K562 (cell line): ENCODE data around the gene SPDL1. TPM values are rescaled to one million over a fixed set of nuclear protein-coding genes. Genes with fewer than 3 reads are reported as not detected.

ENCODE experiments used
- ATAC-seq: fragments of 200-7000 bp; cut with Tn5 transposase; 3 replicates; pipeline ENCODE4 v1.9.1; 2020; ENCODE audit warnings: moderate library complexity
- BruUV-seq: library from RNA; stranded (reverse); fragments of 400-500 nt; replicated peaks from 2 replicates; lab custom pipeline; 2021; lab: Mats Ljungman, UMichigan
- CTCF ChIA-PET: fragments of 300-600 bp; formaldehyde crosslinking; extraction: SDS; loops from one replicate; lab custom pipeline; 2021; ENCODE audit warnings: low intra/inter-chr PET ratio; lab: Yijun Ruan, JAX
- POLR2A ChIA-PET: fragments of 300-600, 350-650 bp; sonication (Branson Sonifier 250); formaldehyde crosslinking; extraction: SDS; loops from one replicate; lab custom pipeline; 2021; ENCODE audit warnings: antibody characterized with exemption, inconsistent platforms; lab: Yijun Ruan, JAX
- DNase-seq, 4 experiments: peaks; one replicate each; pipeline versions ENCODE4 v3.0.0 to v3.0.0-alpha.2; 2011 to 2018; ENCODE audit warnings: low spot score in 3 of 4, mixed read lengths in 3 of 4; ENCODE audit errors: extremely low read depth in 1 of 4
- FAIRE-seq: peaks from 2 replicates; lab custom pipeline; 2011; peaks lifted over from hg19 to GRCh38; lab: Jason Lieb, UNC
- H2AFZ ChIP-seq: 2 replicates; pipeline ENCODE4 v1.6.0; 2011; ENCODE audit warnings: low read depth, low read length, control low read depth, inconsistent platforms
- H3K27ac ChIP-seq: fragments of 200-600 bp; 3 replicates; pipeline ENCODE4 v1.8.0; 2011; ENCODE audit warnings: low read depth, mild to moderate bottlenecking, control low read depth, inconsistent platforms, low read length, moderate library complexity, mixed read lengths; ENCODE audit errors: extremely low read depth
- H3K27me3 ChIP-seq, 2 experiments: fragments of 300-600 bp in 1 of 2; 2 replicates in 1 of 2; 3 replicates in 1 of 2; pipeline versions ENCODE4 v1.6.0 to v1.8.0; 2011; ENCODE audit warnings: inconsistent platforms in 2 of 2, low read length in 2 of 2, mild to moderate bottlenecking in 1 of 2, mixed read lengths in 1 of 2, moderate library complexity in 1 of 2; ENCODE audit not compliant: control insufficient read depth in 2 of 2, insufficient read depth in 2 of 2
- H3K36me3 ChIP-seq: fragments of 300-600 bp; 3 replicates; pipeline ENCODE4 v1.8.0; 2011; ENCODE audit warnings: mild to moderate bottlenecking, low read length, inconsistent platforms; ENCODE audit not compliant: control insufficient read depth, insufficient read depth
- H3K4me1 ChIP-seq, 2 experiments: fragments of 200-600 bp in 1 of 2; replicated peaks in 1 of 2; 2 replicates in 1 of 2; 3 replicates in 1 of 2; pipeline versions ENCODE4 v1.5.1 to v1.8.0; 2011; ENCODE audit warnings: inconsistent platforms in 2 of 2, low read length in 2 of 2, mild to moderate bottlenecking in 1 of 2, mixed read lengths in 1 of 2, moderate library complexity in 1 of 2; ENCODE audit not compliant: control insufficient read depth in 2 of 2, insufficient read depth in 2 of 2
- H3K4me2 ChIP-seq: 2 replicates; pipeline ENCODE4 v1.6.1; 2011; ENCODE audit warnings: low read length, control low read depth, inconsistent platforms, mixed read lengths; ENCODE audit not compliant: insufficient read depth
- H3K4me3 ChIP-seq: fragments of 200-600 bp; sonication (generic), shearing (Covaris generic); 2 replicates; pipeline ENCODE4 v1.5.1; 2016; ENCODE audit warnings: control low read depth, inconsistent platforms
- H3K79me2 ChIP-seq: fragments of 200-600 bp; 3 replicates; pipeline ENCODE4 v1.8.0; 2011; ENCODE audit warnings: low read length, inconsistent platforms; ENCODE audit not compliant: control insufficient read depth, insufficient read depth
- H3K9ac ChIP-seq, 2 experiments: 2 replicates each; pipeline versions ENCODE4 v1.6.0 to v1.6.1; 2011; ENCODE audit warnings: low read depth in 2 of 2, low read length in 2 of 2, control low read depth in 1 of 2, inconsistent platforms in 1 of 2, mild to moderate bottlenecking in 1 of 2, mixed read lengths in 1 of 2; ENCODE audit not compliant: insufficient read depth in 1 of 2
- H3K9me1 ChIP-seq: one replicate; pipeline ENCODE4 v1.6.0; 2011; ENCODE audit warnings: inconsistent platforms, mild to moderate bottlenecking, low read length, moderate library complexity; ENCODE audit not compliant: control insufficient read depth, insufficient read depth
- H3K9me3 ChIP-seq: replicated peaks from 2 replicates; pipeline ENCODE4 v1.5.1; 2011; ENCODE audit warnings: low read depth, low read length, inconsistent platforms; ENCODE audit not compliant: control insufficient read depth, insufficient read depth
- H4K20me1 ChIP-seq: replicated peaks from 2 replicates; pipeline ENCODE4 v1.6.1; 2011; ENCODE audit warnings: low read length, inconsistent platforms, mixed read lengths; ENCODE audit not compliant: control insufficient read depth, insufficient read depth
- EP400 ChIP-seq: fragments of 450-650 bp; IDR thresholded peaks from 2 replicates; pipeline ENCODE4 v1.6.1; 2017; ENCODE audit warnings: antibody characterized with exemption, mild to moderate bottlenecking, moderate library complexity
- RBM25 ChIP-seq: fragments of 200-400 bp; formaldehyde crosslinking; IDR thresholded peaks from 2 replicates; pipeline ENCODE4 v1.6.1; 2018; ENCODE audit warnings: low read length, low read depth, moderate library complexity; ENCODE audit not compliant: severe bottlenecking
- TAF15 ChIP-seq: fragments of 200-400 bp; formaldehyde crosslinking; IDR thresholded peaks from 2 replicates; pipeline ENCODE4 v1.6.1; 2017; ENCODE audit warnings: mild to moderate bottlenecking, low read depth, low read length, moderate library complexity
- TARDBP ChIP-seq: fragments of 450-650 bp; IDR thresholded peaks from 2 replicates; pipeline ENCODE4 v1.6.1; 2016
- TEAD4 ChIP-seq, 2 experiments: sonication (generic) in 1 of 2; formaldehyde crosslinking in 1 of 2; IDR thresholded peaks; 2 replicates each; pipeline versions ENCODE4 v1.6.1 to v1.8.0; 2012 to 2022; ENCODE audit warnings: borderline replicate concordance in 1 of 2, inconsistent platforms in 1 of 2, low read length in 1 of 2, mild to moderate bottlenecking in 1 of 2, missing genetic modification reagents in 1 of 2
- U2AF2 ChIP-seq: fragments of 200-400 bp; formaldehyde crosslinking; optimal IDR thresholded peaks from 2 replicates; pipeline ENCODE3; 2017; ENCODE audit warnings: low read depth, mild to moderate bottlenecking, low read length
- ZNF124 ChIP-seq: sonication (generic); formaldehyde crosslinking; IDR thresholded peaks from 2 replicates; pipeline ENCODE4 v1.8.1; 2022; ENCODE audit warnings: missing genetic modification reagents
- ZNF324 ChIP-seq: fragments of 250-450 bp; sonication (Bioruptor Pico); IDR thresholded peaks from 2 replicates; pipeline ENCODE4 v1.4.0; 2020; ENCODE audit warnings: mild to moderate bottlenecking
- ZNF384 ChIP-seq: IDR thresholded peaks from 2 replicates; pipeline ENCODE4 v1.6.1; 2012; ENCODE audit warnings: low read depth, low read length, improper control_type of control experiment
- ZNF644 ChIP-seq: fragments of 200-800 bp; sonication (Bioruptor generic); IDR thresholded peaks from 2 replicates; pipeline ENCODE4 v1.6.1; 2016; ENCODE audit warnings: low read depth, missing genetic modification characterization, missing compliant biosample characterization
- ZNF76 ChIP-seq: fragments of 250-450 bp; sonication (Bioruptor Pico); IDR thresholded peaks from 2 replicates; pipeline ENCODE4 v1.4.0; 2020; ENCODE audit warnings: mild to moderate bottlenecking, moderate library complexity, borderline replicate concordance
- WGBS: fragments of 100-300 bp; shearing (Covaris generic); methylation state at CpG from one replicate; pipeline ENCODE4 v1.1.6; 2016; ENCODE audit warnings: low coverage, mixed read lengths; ENCODE audit not compliant: insufficient coverage; ENCODE audit errors: missing lambda C conversion rate; 5-methylcytosine and 5-hydroxymethylcytosine counted together
- in situ Hi-C: fragments of 300-500 bp; cut with MboI; formaldehyde crosslinking; loops from 4 replicates; pipeline ENCODE4 v1.15.0; 2018; ENCODE audit warnings: inconsistent platforms, mixed read lengths
- intact Hi-C: fragments of 100-400 bp; cut with micrococcal nuclease; formaldehyde crosslinking; loops from 2 replicates; pipeline ENCODE4 v1.14.2; 2022
- polyA plus RNA-seq, 8 experiments: library from polyadenylated mRNA; depleted of rRNA in 4 of 8; stranded (reverse) in 5 of 8; unstranded in 3 of 8; fragments of >200 nt; fragmentation: Nextera tagmentation in 2 of 8; fragmentation: Illumina TruSeq in 1 of 8; extraction: Ambion mirVana in 2 of 8; extraction: Trizol in 1 of 8; gene quantifications; 2 replicates each; pipeline versions ENCODE4 v1.2.1 to v1.2.3, GENCODE V29; 2011 to 2014; ENCODE audit warnings: inconsistent platforms in 1 of 8, missing spikeins in 1 of 8
- total RNA-seq, 7 experiments: library from RNA; depleted of rRNA in 6 of 7; stranded (reverse); fragments of >200 nt in 6 of 7; fragmentation: Illumina TruSeq in 2 of 7; extraction: Trizol in 2 of 7; gene quantifications; 2 replicates each; pipeline versions ENCODE4 v1.2.1 to v1.2.3, GENCODE V29; 2011 to 2021; ENCODE audit warnings: low replicate concordance in 1 of 7
- TF ChIP-seq, protein P1 (sequence below): fragments of 450-650 bp; IDR thresholded peaks from one replicate; pipeline ENCODE4 v1.6.1; 2018; ENCODE audit warnings: mild to moderate bottlenecking, moderate library complexity; ENCODE audit not compliant: partially characterized antibody
- TF ChIP-seq, protein P2 (sequence below): fragments of 450-650 bp; IDR thresholded peaks from 2 replicates; pipeline ENCODE4 v1.6.1; 2018; ENCODE audit not compliant: partially characterized antibody

Gene SPDL1
- total and polyA plus RNA-seq, 9 of the 15 experiments (the other 6 are each of a cell fraction or from before 2014, with no cell fraction given) = 32.4 to 59.6 (median 49.0) TPM

DNA sequence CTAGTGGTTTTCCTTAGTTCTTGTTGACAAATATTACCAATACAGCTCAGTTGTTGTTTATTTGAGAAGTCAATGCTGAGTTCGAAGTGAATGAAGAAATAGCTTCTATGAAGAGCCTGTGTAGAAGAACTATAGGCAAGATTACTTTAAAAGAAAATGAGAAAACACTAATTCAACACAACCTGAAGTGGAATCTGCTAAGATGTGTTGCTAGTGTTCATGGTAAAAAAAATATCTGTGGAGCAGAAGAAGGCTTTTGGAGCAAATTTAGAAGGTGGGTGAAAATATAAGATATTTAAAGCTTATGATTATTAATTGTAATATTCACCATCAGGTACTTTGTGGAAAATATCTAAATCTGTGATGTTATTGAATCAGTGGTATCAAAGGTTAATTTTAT, 51.0 kb downstream of the SPDL1 start:
- POLR2A ChIA-PET = no interaction called here
- 7% methylated on average over 1 of the region's 1 CpG for WGBS

More for the DNA sequence above, 51.0 kb downstream of the SPDL1 start:
- no peak overlapping the region for H3K4me3 ChIP-seq
- CTCF ChIA-PET = no interaction called here
- H3K27me3 ChIP-seq = no peaks in the 10 kb centered on the region
- H3K9me3 ChIP-seq = peaks cover 6% of the 10 kb centered on the region; the same call in 1 of the 2 replicates
- FAIRE-seq (no peak), DNase-seq (no peak), ATAC-seq (no peak)
- no TSS peak for BruUV-seq
- H3K4me1 ChIP-seq = peaks cover 0 to 16% of the 10 kb centered on the region in 2 experiments; a peak in 3 of 5 replicates
- H3K9ac ChIP-seq = no peak overlapping the region
- no peaks in the 10 kb centered on the region; the same call in 2 of the 3 replicates for H3K79me2 ChIP-seq
- intact Hi-C loops (no loop called here), in situ Hi-C loops (no loop called here)
- H3K4me2 ChIP-seq = no peak overlapping the region
- no peaks in the 10 kb centered on the region; the same call in 2 of the 3 replicates for H3K36me3 ChIP-seq
- no peaks in the 10 kb centered on the region for H3K9me1 ChIP-seq
- no peaks in the 10 kb centered on the region for H4K20me1 ChIP-seq
- no peak overlapping the region for H2AFZ ChIP-seq
- H3K27ac ChIP-seq = no peak overlapping the region
- no peak for TF ChIP-seq TEAD4 (IDR thresholded peaks at IDR 0.05; ENCODE audit: low read length)
- TF ChIP-seq TEAD4 (CRISPR knock-in tag; IDR thresholded peaks at IDR 0.05; ENCODE audit: borderline replicate concordance) = no peak
- no peak for TF ChIP-seq TARDBP
- TF ChIP-seq, protein P1, sequence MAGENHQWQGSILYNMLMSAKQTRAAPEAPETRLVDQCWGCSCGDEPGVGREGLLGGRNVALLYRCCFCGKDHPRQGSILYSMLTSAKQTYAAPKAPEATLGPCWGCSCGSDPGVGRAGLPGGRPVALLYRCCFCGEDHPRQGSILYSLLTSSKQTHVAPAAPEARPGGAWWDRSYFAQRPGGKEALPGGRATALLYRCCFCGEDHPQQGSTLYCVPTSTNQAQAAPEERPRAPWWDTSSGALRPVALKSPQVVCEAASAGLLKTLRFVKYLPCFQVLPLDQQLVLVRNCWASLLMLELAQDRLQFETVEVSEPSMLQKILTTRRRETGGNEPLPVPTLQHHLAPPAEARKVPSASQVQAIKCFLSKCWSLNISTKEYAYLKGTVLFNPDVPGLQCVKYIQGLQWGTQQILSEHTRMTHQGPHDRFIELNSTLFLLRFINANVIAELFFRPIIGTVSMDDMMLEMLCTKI = no peak
- TF ChIP-seq ZNF324 (CRISPR knock-in tag) = no peak
- no peak for TF ChIP-seq RBM25
- no peak for TF ChIP-seq U2AF2
- TF ChIP-seq ZNF124 (CRISPR knock-in tag) = no peak
- TF ChIP-seq EP400 = no peak
- TF ChIP-seq ZNF644 (tag) = no peak
- no peak for TF ChIP-seq ZNF76 (CRISPR knock-in tag)
- no peak for TF ChIP-seq ZNF384
- no peak for TF ChIP-seq TAF15
- TF ChIP-seq, protein P2, sequence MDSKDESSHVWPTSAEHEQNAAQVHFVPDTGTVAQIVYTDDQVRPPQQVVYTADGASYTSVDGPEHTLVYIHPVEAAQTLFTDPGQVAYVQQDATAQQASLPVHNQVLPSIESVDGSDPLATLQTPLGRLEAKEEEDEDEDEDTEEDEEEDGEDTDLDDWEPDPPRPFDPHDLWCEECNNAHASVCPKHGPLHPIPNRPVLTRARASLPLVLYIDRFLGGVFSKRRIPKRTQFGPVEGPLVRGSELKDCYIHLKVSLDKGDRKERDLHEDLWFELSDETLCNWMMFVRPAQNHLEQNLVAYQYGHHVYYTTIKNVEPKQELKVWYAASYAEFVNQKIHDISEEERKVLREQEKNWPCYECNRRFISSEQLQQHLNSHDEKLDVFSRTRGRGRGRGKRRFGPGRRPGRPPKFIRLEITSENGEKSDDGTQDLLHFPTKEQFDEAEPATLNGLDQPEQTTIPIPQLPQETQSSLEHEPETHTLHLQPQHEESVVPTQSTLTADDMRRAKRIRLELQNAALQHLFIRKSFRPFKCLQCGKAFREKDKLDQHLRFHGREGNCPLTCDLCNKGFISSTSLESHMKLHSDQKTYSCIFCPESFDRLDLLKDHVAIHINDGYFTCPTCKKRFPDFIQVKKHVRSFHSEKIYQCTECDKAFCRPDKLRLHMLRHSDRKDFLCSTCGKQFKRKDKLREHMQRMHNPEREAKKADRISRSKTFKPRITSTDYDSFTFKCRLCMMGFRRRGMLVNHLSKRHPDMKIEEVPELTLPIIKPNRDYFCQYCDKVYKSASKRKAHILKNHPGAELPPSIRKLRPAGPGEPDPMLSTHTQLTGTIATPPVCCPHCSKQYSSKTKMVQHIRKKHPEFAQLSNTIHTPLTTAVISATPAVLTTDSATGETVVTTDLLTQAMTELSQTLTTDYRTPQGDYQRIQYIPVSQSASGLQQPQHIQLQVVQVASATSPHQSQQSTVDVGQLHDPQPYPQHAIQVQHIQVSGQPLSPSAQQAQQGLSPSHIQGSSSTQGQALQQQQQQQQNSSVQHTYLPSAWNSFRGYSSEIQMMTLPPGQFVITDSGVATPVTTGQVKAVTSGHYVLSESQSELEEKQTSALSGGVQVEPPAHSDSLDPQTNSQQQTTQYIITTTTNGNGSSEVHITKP = no peak
